ENCODE measurements around the gene PLEKHG4. TPM values are rescaled to one million over a fixed set of nuclear protein-coding genes. Genes with fewer than 3 reads are reported as not detected.

PLEKHG4 gene
- total and polyA plus RNA-seq, 3 donors from 2014 or later, result 86.5 to 137 (median 102) TPM

GRCh38 chr16:67281536-67282446 lies 2.5 kb downstream of the PLEKHG4 start:
- DNase-seq, result no peak
- WGBS, 2 donors, result 95 to 100% methylated on average over 8 to 14 of the region's 14 CpGs
- H3K4me1 ChIP-seq, result peaks cover 17% of the 10 kb centered on the region
- H3K36me3 ChIP-seq (ENCODE audit: low read depth, missing control alignments), result no peaks in the 10 kb centered on the region
- intact Hi-C loops (cut with DNase I; ENCODE audit: low total_unique reads), result loop anchor here (10.0 kb wide), 1 partner anchor 53 kb away; no protein-coding TSS in a partner anchor
- H3K9me3 ChIP-seq, result no peaks in the 10 kb centered on the region
- H3K27ac ChIP-seq, result no peak overlapping the region
- H3K4me3 ChIP-seq, result no peak overlapping the region
- no peak for TF ChIP-seq CTCF (IDR thresholded peaks at IDR 0.05)
- TF ChIP-seq POLR2A (IDR thresholded peaks at IDR 0.05), result no peak
- H3K27me3 ChIP-seq, result no peaks in the 10 kb centered on the region

- no peaks in the 10 kb centered on the region for H3K27me3 ChIP-seq
- no peaks in the 10 kb centered on the region for H3K9me3 ChIP-seq
- 99% methylated on average over 10 of the region's 10 CpGs for WGBS, 2 donors
- H3K4me3 ChIP-seq, result no peak overlapping the region
- H3K27ac ChIP-seq, result no peak overlapping the region
- no peak for DNase-seq
- H3K36me3 ChIP-seq (ENCODE audit: low read depth, missing control alignments), result no peaks in the 10 kb centered on the region
- peaks cover 17% of the 10 kb centered on the region for H3K4me1 ChIP-seq
- intact Hi-C loops (cut with DNase I; ENCODE audit: low total_unique reads), result loop anchor here (10.0 kb wide), 1 partner anchor 52 kb away; no protein-coding TSS in a partner anchor
- no peak for TF ChIP-seq POLR2A (IDR thresholded peaks at IDR 0.05)
- no peak for TF ChIP-seq CTCF (IDR thresholded peaks at IDR 0.05)
Measured at GRCh38 chr16:67282447-67282805, 3.1 kb downstream of the PLEKHG4 start.

- no peak for TF ChIP-seq CTCF (IDR thresholded peaks at IDR 0.05)
- no peak for TF ChIP-seq POLR2A (IDR thresholded peaks at IDR 0.05)
- Histone ChIP-seq H3K4me1 (peaks cover 11% of the 10 kb centered on the region), H3K27ac (no peak overlapping the region), H3K9me3 (no peaks in the 10 kb centered on the region), H3K36me3 (ENCODE audit: low read depth, missing control alignments) (no peaks in the 10 kb centered on the region), H3K4me3 (no peak overlapping the region), H3K27me3 (no peaks in the 10 kb centered on the region)
- WGBS, 2 donors, result 87 to 93% methylated on average over 7 of the region's 7 CpGs
- intact Hi-C loops (cut with DNase I; ENCODE audit: low total_unique reads), result loop anchor here (10.0 kb wide), 1 partner anchor 52 kb away; no protein-coding TSS in a partner anchor
- no peak for DNase-seq
Measured at GRCh38 chr16:67283039-67283825, 3.9 kb downstream of the PLEKHG4 start.

- no peaks in the 10 kb centered on the region for H3K36me3 ChIP-seq (ENCODE audit: low read depth, missing control alignments)
- WGBS, 2 donors, result 93 to 96% methylated on average over 14 to 21 of the region's 21 CpGs
- intact Hi-C loops (cut with DNase I; ENCODE audit: low total_unique reads), result loop anchor here (10.0 kb wide), 1 partner anchor 51 kb away; no protein-coding TSS in a partner anchor
- H3K4me1 ChIP-seq, result peaks cover 6% of the 10 kb centered on the region
- H3K9me3 ChIP-seq, result no peaks in the 10 kb centered on the region
- H3K27me3 ChIP-seq, result no peaks in the 10 kb centered on the region
- no peak for DNase-seq
- no peak overlapping the region for H3K27ac ChIP-seq
- no peak overlapping the region for H3K4me3 ChIP-seq
- TF ChIP-seq POLR2A (IDR thresholded peaks at IDR 0.05) (no peak), CTCF (IDR thresholded peaks at IDR 0.05) (no peak)
Measured at GRCh38 chr16:67283826-67284555, 4.7 kb downstream of the PLEKHG4 start.

Data from testis (tissue), 3 donors.